HepG2 (cell line): Measurements from ENCODE around the gene C1QTNF9. TPM values are rescaled to one million over a fixed set of nuclear protein-coding genes. Genes with fewer than 3 reads are reported as not detected.
A peak's percentile ranks its signal among the peaks of the same experiment; 100 is the strongest.

ENCODE experiments used
- AHDC1 ChIP-seq: sonication (generic); formaldehyde crosslinking; IDR thresholded peaks from 2 replicates; pipeline ENCODE4 v1.5.1; 2020; ENCODE audit warnings: mild to moderate bottlenecking, missing genetic modification reagents, borderline replicate concordance
- CSRNP2 ChIP-seq: sonication (generic); formaldehyde crosslinking; conservative IDR thresholded peaks from 2 replicates; pipeline ENCODE4 v1.8.0; 2022; ENCODE audit warnings: low read depth, missing genetic modification reagents
- EP300 ChIP-seq, 3 experiments: sonication (generic) in 1 of 3; formaldehyde crosslinking in 1 of 3; IDR thresholded peaks; 2 replicates each; pipeline versions ENCODE4 v1.5.1 to v1.6.1; 2011 to 2020; ENCODE audit warnings: low read depth in 2 of 3, low read length in 2 of 3, borderline replicate concordance in 1 of 3, improper control_type of control experiment in 1 of 3, mild to moderate bottlenecking in 1 of 3, missing genetic modification reagents in 1 of 3, moderate library complexity in 1 of 3
- FOXK1 ChIP-seq: sonication (generic); formaldehyde crosslinking; IDR thresholded peaks from 2 replicates; pipeline ENCODE4 v1.4.0; 2020; ENCODE audit warnings: low read depth, missing genetic modification reagents, borderline replicate concordance
- KLF13 ChIP-seq: sonication (generic); formaldehyde crosslinking; IDR thresholded peaks from 2 replicates; pipeline ENCODE4 v1.4.0; 2020; ENCODE audit warnings: mild to moderate bottlenecking, missing genetic modification reagents
- MATR3 ChIP-seq: sonication (generic); formaldehyde crosslinking; IDR thresholded peaks from 2 replicates; pipeline ENCODE4 v1.4.0; 2020; ENCODE audit warnings: missing genetic modification reagents
- TEF ChIP-seq: sonication (generic); formaldehyde crosslinking; IDR thresholded peaks from 2 replicates; pipeline ENCODE4 v1.5.0; 2020; ENCODE audit warnings: missing genetic modification reagents
- XRCC5 ChIP-seq: fragments of 200-400 bp; formaldehyde crosslinking; optimal IDR thresholded peaks from 2 replicates; pipeline ENCODE3; 2017; ENCODE audit warnings: mild to moderate bottlenecking, low read length
- ZBED4 ChIP-seq: sonication (generic); formaldehyde crosslinking; IDR thresholded peaks from 2 replicates; pipeline ENCODE4 v1.4.0; 2020; ENCODE audit warnings: missing genetic modification reagents, borderline replicate concordance
- ZFP36L2 ChIP-seq: sonication (generic); formaldehyde crosslinking; IDR thresholded peaks from 2 replicates; pipeline ENCODE4 v1.4.0; 2020; ENCODE audit warnings: missing genetic modification reagents
- ZNF350 ChIP-seq: sonication (generic); formaldehyde crosslinking; IDR thresholded peaks from 2 replicates; pipeline ENCODE4 v1.4.0; 2020; ENCODE audit warnings: mild to moderate bottlenecking, low read depth, missing genetic modification reagents, borderline replicate concordance
- ZNF549 ChIP-seq: sonication (generic); formaldehyde crosslinking; IDR thresholded peaks from 2 replicates; pipeline ENCODE4 v1.5.0; 2020; ENCODE audit warnings: missing genetic modification reagents
- ZNF670 ChIP-seq: sonication (generic); formaldehyde crosslinking; IDR thresholded peaks from 2 replicates; pipeline ENCODE4 v1.8.0; 2022; ENCODE audit warnings: mild to moderate bottlenecking, missing genetic modification reagents, borderline replicate concordance
- ZNF678 ChIP-seq: sonication (generic); formaldehyde crosslinking; IDR thresholded peaks from 2 replicates; pipeline ENCODE4 v1.4.0; 2020; ENCODE audit warnings: mild to moderate bottlenecking, missing genetic modification reagents
- ZSCAN29 ChIP-seq: sonication (generic); formaldehyde crosslinking; conservative IDR thresholded peaks from 2 replicates; pipeline ENCODE4 v1.4.0; 2020; ENCODE audit warnings: mild to moderate bottlenecking, missing genetic modification reagents
- ZSCAN9 ChIP-seq: IDR thresholded peaks from 2 replicates; pipeline ENCODE4 v1.6.1; 2016; ENCODE audit warnings: borderline replicate concordance
- polyA plus RNA-seq, 8 experiments: library from polyadenylated mRNA; depleted of rRNA in 3 of 8; stranded (reverse) in 7 of 8; unstranded in 1 of 8; fragments of >200 nt; fragmentation: Illumina TruSeq in 4 of 8; extraction: Trizol in 4 of 8; gene quantifications; 2 replicates each; pipeline versions ENCODE4 v1.2.1 to v1.2.3, GENCODE V29; 2011 to 2016; ENCODE audit warnings: low read depth in 4 of 8, missing spikeins in 1 of 8, mixed read lengths in 1 of 8; ENCODE audit not compliant: insufficient read depth in 1 of 8
- total RNA-seq, 5 experiments: library from RNA; depleted of rRNA; stranded (reverse); fragments of >200 nt; fragmentation: Illumina TruSeq; extraction: Trizol; gene quantifications; 2 replicates each; pipeline ENCODE4 v1.2.3, GENCODE V29; 2016; ENCODE audit warnings: low read depth in 1 of 5

The C1QTNF9 gene
- total and polyA plus RNA-seq, 2 of the 13 experiments (the other 11 are each of a cell fraction or from before 2014, with no cell fraction given): not detected

GRCh38 chr13:24271601-24272451 lies 37.6 kb upstream of the C1QTNF9 start (continued):
- TF ChIP-seq AHDC1 (CRISPR knock-in tag): 0 out of 2 replicates have a peak, but pooled peaks have one; percentile 24
- peak; percentile 12; the same call in 1 of the 2 replicates for TF ChIP-seq FOXK1 (CRISPR knock-in tag)
- TF ChIP-seq ZNF350 (CRISPR knock-in tag): no peak
- no peak for TF ChIP-seq CSRNP2 (CRISPR knock-in tag)
- no peak for TF ChIP-seq TEF
- no peak for TF ChIP-seq KLF13 (CRISPR knock-in tag)
- peak; percentile 38; the same call in 1 of the 2 replicates for TF ChIP-seq ZNF670 (CRISPR knock-in tag)
- TF ChIP-seq ZSCAN9 (CRISPR knock-in tag): no peak
- TF ChIP-seq ZBED4: peak; percentile 40; the same call in 1 of the 2 replicates
- no peak for TF ChIP-seq ZFP36L2 (CRISPR knock-in tag)
- no peak for TF ChIP-seq ZSCAN29 (CRISPR knock-in tag)
- TF ChIP-seq ZNF549: no peak
- no peak for TF ChIP-seq XRCC5
- TF ChIP-seq MATR3: no peak
- no peak for TF ChIP-seq ZNF678 (CRISPR knock-in tag)
- TF ChIP-seq EP300 (IDR thresholded peaks at IDR 0.05; ENCODE audit: low read depth in 2 of 2, low read length in 2 of 2): no peak
- TF ChIP-seq EP300 (CRISPR knock-in tag; IDR thresholded peaks at IDR 0.05; ENCODE audit: borderline replicate concordance): no peak
